ENCODE data around the gene IL34.

IL34 gene

GRCh38 chr16:70647441-70648359 is 1.3 kb downstream of the IL34 start:
- H3K4me3 ChIP-seq (ENCODE audit: low read depth, low read length), result no peak overlapping the region
- no peak for DNase-seq (ENCODE audit: low read depth)
- TF ChIP-seq CTCF (conservative IDR thresholded peaks at IDR 0.05; ENCODE audit: low read depth, low read length), result no peak

- TF ChIP-seq CTCF (conservative IDR thresholded peaks at IDR 0.05; ENCODE audit: low read depth, low read length), result no peak
- no peak for DNase-seq (ENCODE audit: low read depth)
- no peak overlapping the region for H3K4me3 ChIP-seq (ENCODE audit: low read depth, low read length)
These were observed 2.2 kb downstream of the IL34 start for GRCh38 chr16:70648606-70649005.

- TF ChIP-seq CTCF (conservative IDR thresholded peaks at IDR 0.05; ENCODE audit: low read depth, low read length), result no peak
- DNase-seq (ENCODE audit: low read depth), result no peak
- H3K4me3 ChIP-seq (ENCODE audit: low read depth, low read length), result no peak overlapping the region
These were observed 2.9 kb downstream of the IL34 start for GRCh38 chr16:70649300-70649699.

GRCh38 chr16:70650216-70650615 is 3.9 kb downstream of the IL34 start:
- no peak overlapping the region for H3K4me3 ChIP-seq (ENCODE audit: low read depth, low read length)
- no peak for DNase-seq (ENCODE audit: low read depth)
- no peak for TF ChIP-seq CTCF (conservative IDR thresholded peaks at IDR 0.05; ENCODE audit: low read depth, low read length)

- TF ChIP-seq CTCF (conservative IDR thresholded peaks at IDR 0.05; ENCODE audit: low read depth, low read length), result no peak
- no peak overlapping the region for H3K4me3 ChIP-seq (ENCODE audit: low read depth, low read length)
- DNase-seq (ENCODE audit: low read depth), result peak; percentile 28
These were observed 5.2 kb downstream of the IL34 start for GRCh38 chr16:70651524-70651923.

GRCh38 chr16:70652322-70652721 is 6.0 kb downstream of the IL34 start:
- H3K4me3 ChIP-seq (ENCODE audit: low read depth, low read length), result no peak overlapping the region
- TF ChIP-seq CTCF (conservative IDR thresholded peaks at IDR 0.05; ENCODE audit: low read depth, low read length), result no peak
- DNase-seq (ENCODE audit: low read depth), result no peak

GRCh38 chr16:70653406-70653805 is 7.0 kb downstream of the IL34 start:
- no peak for TF ChIP-seq CTCF (conservative IDR thresholded peaks at IDR 0.05; ENCODE audit: low read depth, low read length)
- DNase-seq (ENCODE audit: low read depth), result no peak
- no peak overlapping the region for H3K4me3 ChIP-seq (ENCODE audit: low read depth, low read length)
